GM23338 (cell line): ENCODE results near the gene PARP1. TPM values are rescaled to one million over a fixed set of nuclear protein-coding genes. Genes with fewer than 3 reads are reported as not detected.

Experiments
- ATAC-seq: fragments of 200-7000 bp; cut with Tn5 transposase; 3 replicates; pipeline ENCODE4 v1.9.1; 2020
- DNase-seq: peaks from one replicate; pipeline ENCODE4 v3.0.0-alpha.2; 2015; ENCODE audit warnings: low spot score
- H2AFZ ChIP-seq: fragments of 200-600 bp; sonication (generic); 2 replicates; pipeline ENCODE4 v1.8.0; 2016; ENCODE audit warnings: antibody characterized with exemption, mild to moderate bottlenecking, moderate library complexity
- H3F3A ChIP-seq: fragments of 200-600 bp; sonication (generic); replicated peaks from 2 replicates; pipeline ENCODE4 v1.8.0; 2017; ENCODE audit warnings: antibody characterized with exemption, mixed run types, low read depth
- H3K27ac ChIP-seq: fragments of 200-600 bp; sonication (generic); 2 replicates; pipeline ENCODE4 v1.6.1; 2016; ENCODE audit warnings: low read depth
- H3K27me3 ChIP-seq: fragments of 200-600 bp; sonication (generic); 2 replicates; pipeline ENCODE4 v1.8.0; 2016; ENCODE audit warnings: mild to moderate bottlenecking, mixed run types, moderate library complexity; ENCODE audit not compliant: insufficient read depth
- H3K36me3 ChIP-seq: fragments of 200-600 bp; sonication (generic); 2 replicates; pipeline ENCODE4 v1.8.0; 2016; ENCODE audit warnings: mild to moderate bottlenecking; ENCODE audit not compliant: insufficient read depth
- H3K4me1 ChIP-seq: fragments of 200-600 bp; sonication (generic); 2 replicates; pipeline ENCODE4 v1.8.0; 2016; ENCODE audit warnings: mild to moderate bottlenecking, moderate library complexity; ENCODE audit not compliant: insufficient read depth
- H3K4me2 ChIP-seq: fragments of 200-600 bp; sonication (generic); 2 replicates; pipeline ENCODE4 v1.7.1; 2017; ENCODE audit warnings: mixed run types
- H3K4me3 ChIP-seq: fragments of 200-600 bp; sonication (generic); 2 replicates; pipeline ENCODE4 v1.6.1; 2016; ENCODE audit warnings: mixed run types
- H3K79me2 ChIP-seq: fragments of 200-600 bp; sonication (generic); replicated peaks from 2 replicates; pipeline ENCODE4 v1.8.0; 2017; ENCODE audit warnings: mild to moderate bottlenecking; ENCODE audit not compliant: insufficient read depth
- H3K9me2 ChIP-seq: fragments of 200-600 bp; sonication (generic); 2 replicates; pipeline ENCODE4 v1.8.0; 2017; ENCODE audit not compliant: insufficient read depth
- H4K20me1 ChIP-seq: fragments of 200-600 bp; sonication (generic); replicated peaks from 2 replicates; pipeline ENCODE4 v1.8.0; 2017; ENCODE audit warnings: mild to moderate bottlenecking; ENCODE audit not compliant: insufficient read depth
- H3K27ac Mint-ChIP-seq: 2 replicates; pipeline ENCODE4 v1.8.0; 2020; ENCODE audit warnings: inconsistent platforms, mild to moderate bottlenecking, moderate library complexity, mixed read lengths
- H3K27me3 Mint-ChIP-seq: 3 replicates; pipeline ENCODE4 v1.8.0; 2022; ENCODE audit warnings: low read depth, mild to moderate bottlenecking, moderate library complexity, mixed read lengths, inconsistent platforms; ENCODE audit not compliant: insufficient read depth, poor library complexity
- H3K36me3 Mint-ChIP-seq: 3 replicates; pipeline ENCODE4 v1.8.0; 2021; ENCODE audit warnings: low read depth, mild to moderate bottlenecking, inconsistent platforms, moderate library complexity, mixed read lengths
- H3K4me1 Mint-ChIP-seq: 3 replicates; pipeline ENCODE4 v1.8.0; 2020; ENCODE audit warnings: mild to moderate bottlenecking, inconsistent platforms, mixed read lengths
- H3K4me3 Mint-ChIP-seq: 3 replicates; pipeline ENCODE4 v1.8.0; 2021; ENCODE audit warnings: moderate library complexity, mild to moderate bottlenecking, inconsistent platforms, mixed read lengths
- H3K9me3 Mint-ChIP-seq: 3 replicates; pipeline ENCODE4 v1.8.0; 2020; ENCODE audit warnings: moderate library complexity, mild to moderate bottlenecking, inconsistent platforms, mixed read lengths
- CREB1 ChIP-seq: fragments of 250-450 bp; sonication (Bioruptor Pico); IDR thresholded peaks from 2 replicates; pipeline ENCODE4 v1.5.0; 2020; ENCODE audit warnings: low read depth, mild to moderate bottlenecking, moderate library complexity
- EZH2 ChIP-seq: fragments of 200-600 bp; sonication (generic); IDR thresholded peaks from one replicate; pipeline ENCODE4 v1.8.0; 2017; ENCODE audit warnings: antibody characterized with exemption, mild to moderate bottlenecking, low read depth; ENCODE audit not compliant: unreplicated experiment
- EZH2phosphoT487 ChIP-seq: fragments of 200-600 bp; sonication (generic); IDR thresholded peaks from one replicate; pipeline ENCODE4 v1.8.1; 2018; ENCODE audit warnings: antibody characterized with exemption; ENCODE audit not compliant: unreplicated experiment
- JUNB ChIP-seq: IDR thresholded peaks from one replicate; pipeline ENCODE4 v1.6.1; 2016; ENCODE audit warnings: antibody characterized with exemption; ENCODE audit not compliant: unreplicated experiment
- NANOG ChIP-seq: IDR thresholded peaks from 2 replicates; pipeline ENCODE4 v1.6.1; 2016; ENCODE audit warnings: antibody characterized with exemption, borderline replicate concordance
- POLR2AphosphoS5 ChIP-seq: IDR thresholded peaks from 2 replicates; pipeline ENCODE4 v1.6.1; 2016; ENCODE audit warnings: antibody characterized with exemption, low read depth
- STAT1 ChIP-seq: IDR thresholded peaks from one replicate; pipeline ENCODE4 v1.6.1; 2016; ENCODE audit warnings: antibody characterized with exemption; ENCODE audit not compliant: unreplicated experiment
- ZNF114 ChIP-seq: fragments of 250-450 bp; sonication (Bioruptor Pico); IDR thresholded peaks from 2 replicates; pipeline ENCODE4 v1.5.0; 2020; ENCODE audit warnings: mild to moderate bottlenecking, moderate library complexity
- ZNF331 ChIP-seq: fragments of 250-450 bp; sonication (Bioruptor Pico); IDR thresholded peaks from 2 replicates; pipeline ENCODE4 v1.5.0; 2020; ENCODE audit warnings: low read depth, mild to moderate bottlenecking, moderate library complexity
- polyA plus RNA-seq: library from polyadenylated mRNA; unstranded; fragments of >200 nt; fragmentation: Nextera tagmentation; extraction: Ambion mirVana; gene quantifications from 2 replicates; pipeline ENCODE4 v1.2.1, GENCODE V29; 2016
- total RNA-seq: library from RNA; depleted of rRNA; stranded (reverse); fragments of >200 nt; shearing (Covaris generic); gene quantifications from 2 replicates; pipeline ENCODE4 v1.2.3, GENCODE V29; 2014
- TF ChIP-seq, protein P1 (sequence below): fragments of 250-450 bp; sonication (Bioruptor Pico); IDR thresholded peaks from 2 replicates; pipeline ENCODE4 v1.5.0; 2020; ENCODE audit warnings: mild to moderate bottlenecking, moderate library complexity
- TF ChIP-seq, protein P2 (sequence below): IDR thresholded peaks from 2 replicates; pipeline ENCODE4 v1.6.1; 2016; ENCODE audit warnings: antibody characterized with exemption
- TF ChIP-seq, protein P3 (sequence below): IDR thresholded peaks from one replicate; pipeline ENCODE4 v1.6.1; 2018; ENCODE audit warnings: antibody characterized with exemption; ENCODE audit not compliant: unreplicated experiment

PARP1 gene
- total and polyA plus RNA-seq, 2 experiments from 2014 or later, result 877 to 1,082 TPM

GRCh38 chr1:226394462-226394861, 13.4 kb downstream of the PARP1 start:
- no peak overlapping the region for H3K4me3 ChIP-seq
- ATAC-seq (no peak), DNase-seq (no peak)
- H3K4me1 ChIP-seq, result no peaks in the 10 kb centered on the region
- H4K20me1 ChIP-seq, result peaks cover 79% of the 10 kb centered on the region
- H3K36me3 ChIP-seq, result peaks cover 62% of the 10 kb centered on the region
- TF ChIP-seq EZH2 (no peak), JUNB (no peak), POLR2AphosphoS5 (no peak), STAT1 (no peak), CREB1 (no peak), NANOG (no peak), ZNF331 (CRISPR knock-in tag) (no peak), ZNF114 (no peak), EZH2phosphoT487 (no peak)
- TF ChIP-seq, protein P1, sequence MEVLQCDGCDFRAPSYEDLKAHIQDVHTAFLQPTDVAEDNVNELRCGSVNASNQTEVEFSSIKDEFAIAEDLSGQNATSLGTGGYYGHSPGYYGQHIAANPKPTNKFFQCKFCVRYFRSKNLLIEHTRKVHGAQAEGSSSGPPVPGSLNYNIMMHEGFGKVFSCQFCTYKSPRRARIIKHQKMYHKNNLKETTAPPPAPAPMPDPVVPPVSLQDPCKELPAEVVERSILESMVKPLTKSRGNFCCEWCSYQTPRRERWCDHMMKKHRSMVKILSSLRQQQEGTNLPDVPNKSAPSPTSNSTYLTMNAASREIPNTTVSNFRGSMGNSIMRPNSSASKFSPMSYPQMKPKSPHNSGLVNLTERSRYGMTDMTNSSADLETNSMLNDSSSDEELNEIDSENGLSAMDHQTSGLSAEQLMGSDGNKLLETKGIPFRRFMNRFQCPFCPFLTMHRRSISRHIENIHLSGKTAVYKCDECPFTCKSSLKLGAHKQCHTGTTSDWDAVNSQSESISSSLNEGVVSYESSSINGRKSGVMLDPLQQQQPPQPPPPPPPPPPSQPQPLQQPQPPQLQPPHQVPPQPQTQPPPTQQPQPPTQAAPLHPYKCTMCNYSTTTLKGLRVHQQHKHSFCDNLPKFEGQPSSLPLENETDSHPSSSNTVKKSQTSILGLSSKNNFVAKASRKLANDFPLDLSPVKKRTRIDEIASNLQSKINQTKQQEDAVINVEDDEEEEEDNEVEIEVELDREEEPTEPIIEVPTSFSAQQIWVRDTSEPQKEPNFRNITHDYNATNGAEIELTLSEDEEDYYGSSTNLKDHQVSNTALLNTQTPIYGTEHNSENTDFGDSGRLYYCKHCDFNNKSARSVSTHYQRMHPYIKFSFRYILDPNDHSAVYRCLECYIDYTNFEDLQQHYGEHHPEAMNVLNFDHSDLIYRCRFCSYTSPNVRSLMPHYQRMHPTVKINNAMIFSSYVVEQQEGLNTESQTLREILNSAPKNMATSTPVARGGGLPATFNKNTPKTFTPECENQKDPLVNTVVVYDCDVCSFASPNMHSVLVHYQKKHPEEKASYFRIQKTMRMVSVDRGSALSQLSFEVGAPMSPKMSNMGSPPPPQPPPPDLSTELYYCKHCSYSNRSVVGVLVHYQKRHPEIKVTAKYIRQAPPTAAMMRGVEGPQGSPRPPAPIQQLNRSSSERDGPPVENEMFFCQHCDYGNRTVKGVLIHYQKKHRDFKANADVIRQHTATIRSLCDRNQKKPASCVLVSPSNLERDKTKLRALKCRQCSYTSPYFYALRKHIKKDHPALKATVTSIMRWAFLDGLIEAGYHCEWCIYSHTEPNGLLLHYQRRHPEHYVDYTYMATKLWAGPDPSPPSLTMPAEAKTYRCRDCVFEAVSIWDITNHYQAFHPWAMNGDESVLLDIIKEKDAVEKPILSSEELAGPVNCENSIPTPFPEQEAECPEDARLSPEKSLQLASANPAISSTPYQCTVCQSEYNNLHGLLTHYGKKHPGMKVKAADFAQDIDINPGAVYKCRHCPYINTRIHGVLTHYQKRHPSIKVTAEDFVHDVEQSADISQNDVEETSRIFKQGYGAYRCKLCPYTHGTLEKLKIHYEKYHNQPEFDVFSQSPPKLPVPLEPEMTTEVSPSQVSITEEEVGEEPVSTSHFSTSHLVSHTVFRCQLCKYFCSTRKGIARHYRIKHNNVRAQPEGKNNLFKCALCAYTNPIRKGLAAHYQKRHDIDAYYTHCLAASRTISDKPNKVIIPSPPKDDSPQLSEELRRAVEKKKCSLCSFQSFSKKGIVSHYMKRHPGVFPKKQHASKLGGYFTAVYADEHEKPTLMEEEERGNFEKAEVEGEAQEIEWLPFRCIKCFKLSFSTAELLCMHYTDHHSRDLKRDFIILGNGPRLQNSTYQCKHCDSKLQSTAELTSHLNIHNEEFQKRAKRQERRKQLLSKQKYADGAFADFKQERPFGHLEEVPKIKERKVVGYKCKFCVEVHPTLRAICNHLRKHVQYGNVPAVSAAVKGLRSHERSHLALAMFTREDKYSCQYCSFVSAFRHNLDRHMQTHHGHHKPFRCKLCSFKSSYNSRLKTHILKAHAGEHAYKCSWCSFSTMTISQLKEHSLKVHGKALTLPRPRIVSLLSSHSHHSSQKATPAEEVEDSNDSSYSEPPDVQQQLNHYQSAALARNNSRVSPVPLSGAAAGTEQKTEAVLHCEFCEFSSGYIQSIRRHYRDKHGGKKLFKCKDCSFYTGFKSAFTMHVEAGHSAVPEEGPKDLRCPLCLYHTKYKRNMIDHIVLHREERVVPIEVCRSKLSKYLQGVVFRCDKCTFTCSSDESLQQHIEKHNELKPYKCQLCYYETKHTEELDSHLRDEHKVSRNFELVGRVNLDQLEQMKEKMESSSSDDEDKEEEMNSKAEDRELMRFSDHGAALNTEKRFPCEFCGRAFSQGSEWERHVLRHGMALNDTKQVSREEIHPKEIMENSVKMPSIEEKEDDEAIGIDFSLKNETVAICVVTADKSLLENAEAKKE, result no peak
- TF ChIP-seq, protein P2, sequence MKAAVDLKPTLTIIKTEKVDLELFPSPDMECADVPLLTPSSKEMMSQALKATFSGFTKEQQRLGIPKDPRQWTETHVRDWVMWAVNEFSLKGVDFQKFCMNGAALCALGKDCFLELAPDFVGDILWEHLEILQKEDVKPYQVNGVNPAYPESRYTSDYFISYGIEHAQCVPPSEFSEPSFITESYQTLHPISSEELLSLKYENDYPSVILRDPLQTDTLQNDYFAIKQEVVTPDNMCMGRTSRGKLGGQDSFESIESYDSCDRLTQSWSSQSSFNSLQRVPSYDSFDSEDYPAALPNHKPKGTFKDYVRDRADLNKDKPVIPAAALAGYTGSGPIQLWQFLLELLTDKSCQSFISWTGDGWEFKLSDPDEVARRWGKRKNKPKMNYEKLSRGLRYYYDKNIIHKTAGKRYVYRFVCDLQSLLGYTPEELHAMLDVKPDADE, result no peak
- TF ChIP-seq, protein P3, sequence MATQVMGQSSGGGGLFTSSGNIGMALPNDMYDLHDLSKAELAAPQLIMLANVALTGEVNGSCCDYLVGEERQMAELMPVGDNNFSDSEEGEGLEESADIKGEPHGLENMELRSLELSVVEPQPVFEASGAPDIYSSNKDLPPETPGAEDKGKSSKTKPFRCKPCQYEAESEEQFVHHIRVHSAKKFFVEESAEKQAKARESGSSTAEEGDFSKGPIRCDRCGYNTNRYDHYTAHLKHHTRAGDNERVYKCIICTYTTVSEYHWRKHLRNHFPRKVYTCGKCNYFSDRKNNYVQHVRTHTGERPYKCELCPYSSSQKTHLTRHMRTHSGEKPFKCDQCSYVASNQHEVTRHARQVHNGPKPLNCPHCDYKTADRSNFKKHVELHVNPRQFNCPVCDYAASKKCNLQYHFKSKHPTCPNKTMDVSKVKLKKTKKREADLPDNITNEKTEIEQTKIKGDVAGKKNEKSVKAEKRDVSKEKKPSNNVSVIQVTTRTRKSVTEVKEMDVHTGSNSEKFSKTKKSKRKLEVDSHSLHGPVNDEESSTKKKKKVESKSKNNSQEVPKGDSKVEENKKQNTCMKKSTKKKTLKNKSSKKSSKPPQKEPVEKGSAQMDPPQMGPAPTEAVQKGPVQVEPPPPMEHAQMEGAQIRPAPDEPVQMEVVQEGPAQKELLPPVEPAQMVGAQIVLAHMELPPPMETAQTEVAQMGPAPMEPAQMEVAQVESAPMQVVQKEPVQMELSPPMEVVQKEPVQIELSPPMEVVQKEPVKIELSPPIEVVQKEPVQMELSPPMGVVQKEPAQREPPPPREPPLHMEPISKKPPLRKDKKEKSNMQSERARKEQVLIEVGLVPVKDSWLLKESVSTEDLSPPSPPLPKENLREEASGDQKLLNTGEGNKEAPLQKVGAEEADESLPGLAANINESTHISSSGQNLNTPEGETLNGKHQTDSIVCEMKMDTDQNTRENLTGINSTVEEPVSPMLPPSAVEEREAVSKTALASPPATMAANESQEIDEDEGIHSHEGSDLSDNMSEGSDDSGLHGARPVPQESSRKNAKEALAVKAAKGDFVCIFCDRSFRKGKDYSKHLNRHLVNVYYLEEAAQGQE, result no peak
- no peaks in the 10 kb centered on the region for H3K9me2 ChIP-seq
- no peaks in the 10 kb centered on the region for H3K27me3 ChIP-seq
- H2AFZ ChIP-seq, result no peak overlapping the region
- peaks cover 91% of the 10 kb centered on the region for H3K36me3 Mint-ChIP-seq
- no peak overlapping the region for H3K4me3 Mint-ChIP-seq
- no peaks in the 10 kb centered on the region for H3F3A ChIP-seq
- H3K27me3 Mint-ChIP-seq, result peaks cover 2% of the 10 kb centered on the region
- H3K4me1 Mint-ChIP-seq, result peaks cover 3% of the 10 kb centered on the region; the same call in 2 of the 3 replicates
- H3K9me3 Mint-ChIP-seq, result no peaks in the 10 kb centered on the region
- peak overlapping the region; percentile 6; the same call in 1 of the 2 replicates for H3K27ac ChIP-seq
- H3K27ac Mint-ChIP-seq, result no peak overlapping the region
- H3K4me2 ChIP-seq, result no peak overlapping the region
- peaks cover 86% of the 10 kb centered on the region for H3K79me2 ChIP-seq
